ENCODE results near the gene WBP2.

- TF ChIP-seq, protein P1, sequence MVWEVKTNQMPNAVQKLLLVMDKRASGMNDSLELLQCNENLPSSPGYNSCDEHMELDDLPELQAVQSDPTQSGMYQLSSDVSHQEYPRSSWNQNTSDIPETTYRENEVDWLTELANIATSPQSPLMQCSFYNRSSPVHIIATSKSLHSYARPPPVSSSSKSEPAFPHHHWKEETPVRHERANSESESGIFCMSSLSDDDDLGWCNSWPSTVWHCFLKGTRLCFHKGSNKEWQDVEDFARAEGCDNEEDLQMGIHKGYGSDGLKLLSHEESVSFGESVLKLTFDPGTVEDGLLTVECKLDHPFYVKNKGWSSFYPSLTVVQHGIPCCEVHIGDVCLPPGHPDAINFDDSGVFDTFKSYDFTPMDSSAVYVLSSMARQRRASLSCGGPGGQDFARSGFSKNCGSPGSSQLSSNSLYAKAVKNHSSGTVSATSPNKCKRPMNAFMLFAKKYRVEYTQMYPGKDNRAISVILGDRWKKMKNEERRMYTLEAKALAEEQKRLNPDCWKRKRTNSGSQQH (CRISPR knock-in tag; IDR thresholded peaks at IDR 0.05), result no peak
- TF ChIP-seq RAD21 (CRISPR knock-in tag; conservative IDR thresholded peaks at IDR 0.05 in 1 of 2, IDR thresholded peaks at IDR 0.05 in 1 of 2), result no peak
- no peak for TF ChIP-seq SMC3 (conservative IDR thresholded peaks at IDR 0.05; ENCODE audit: insufficient read depth, low read depth, low read length)
- TF ChIP-seq DLX4 (CRISPR knock-in tag; IDR thresholded peaks at IDR 0.05), result no peak
- no peak for TF ChIP-seq JUNB (CRISPR knock-in tag; conservative IDR thresholded peaks at IDR 0.05)
- no peak for TF ChIP-seq RBM34 (IDR thresholded peaks at IDR 0.05; ENCODE audit: borderline replicate concordance, insufficient read depth, low read length)
- TF ChIP-seq LEF1 (IDR thresholded peaks at IDR 0.05), result no peak
- TF ChIP-seq ZNF561 (CRISPR knock-in tag; conservative IDR thresholded peaks at IDR 0.05), result no peak
- TF ChIP-seq FOXJ3 (CRISPR knock-in tag; IDR thresholded peaks at IDR 0.05), result no peak
These were observed 34.7 kb downstream of the WBP2 start for GRCh38 chr17:75820094-75821080.

All from K562 (cell line).